ENCODE data around the gene RPS6KB2. TPM values are rescaled to one million over a fixed set of nuclear protein-coding genes. Genes with fewer than 3 reads are reported as not detected.
"Not testable (repeated sequence)": the region's sequence is repeated elsewhere in the genome, so short reads cannot be mapped to it uniquely, and the experiment has no call there.

RPS6KB2 gene
- total RNA-seq, 4 donors from 2014 or later = 25.6 to 45.0 (median 30.7) TPM

DNA sequence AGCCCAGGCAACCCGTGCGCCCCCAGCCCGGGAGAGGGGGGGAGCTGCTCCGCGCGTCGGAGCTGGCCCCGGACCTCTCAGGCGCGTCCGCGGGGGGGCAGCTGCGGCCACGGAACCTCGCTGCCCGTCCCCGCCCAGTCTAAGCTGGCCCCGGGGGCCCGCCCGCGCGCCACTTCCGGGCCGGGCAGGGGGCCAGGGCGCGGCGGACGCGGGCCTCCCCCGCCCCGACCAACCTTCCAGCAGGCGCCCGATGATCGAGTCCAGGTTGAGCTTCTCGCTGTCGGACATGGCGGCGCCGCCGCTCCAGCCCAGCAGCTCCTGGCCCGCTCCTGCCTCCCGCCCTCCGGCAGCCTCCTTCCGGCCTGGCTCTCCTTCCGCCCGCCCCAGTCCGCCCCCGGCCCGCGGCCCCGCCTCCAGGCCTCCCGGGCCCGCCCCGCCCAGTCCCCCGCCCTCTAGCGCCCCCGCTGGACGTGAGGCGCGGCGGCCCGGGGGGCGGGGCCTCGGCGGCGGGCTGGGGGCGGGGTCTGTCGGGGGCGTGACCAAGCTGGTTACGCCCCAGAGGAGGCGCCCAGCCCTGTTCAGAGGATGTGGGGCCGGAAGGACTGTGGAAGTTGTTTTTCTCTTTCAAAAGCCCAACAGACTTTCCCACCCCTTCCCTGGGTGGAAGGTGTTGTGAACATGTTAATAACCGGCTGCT lies 26.7 kb upstream of the RPS6KB2 start, which contains the start of gene PPP1CA:
PPP1CA (minus strand) TSS at position 364 of the 697 bp plus-strand sequence; CDS start at position 288, 76 bp downstream.
- peaks cover 0 to 7% of the 10 kb centered on the region in 2 donors for H3K4me1 ChIP-seq
- H3K36me3 ChIP-seq = no peaks in the 10 kb centered on the region
- intact Hi-C loops (cut with DNase I; ENCODE audit: low total_unique reads) = no loop called here
- peak; percentile 89 to 92 for DNase-seq
- H3K27ac ChIP-seq = peak within 1 kb of the TSS; percentile 83 to 88
- peak within 1 kb of the TSS; percentile 59 to 74 for H3K4me3 ChIP-seq
- peak in 2 of 4 experiments; percentile 46 to 59 for TF ChIP-seq CTCF (IDR thresholded peaks at IDR 0.05)
- TF ChIP-seq POLR2A (IDR thresholded peaks at IDR 0.05) = peak; percentile 46 to 84
- H3K9me3 ChIP-seq = no peaks in the 10 kb centered on the region
- no peaks in the 10 kb centered on the region for H3K27me3 ChIP-seq

DNA sequence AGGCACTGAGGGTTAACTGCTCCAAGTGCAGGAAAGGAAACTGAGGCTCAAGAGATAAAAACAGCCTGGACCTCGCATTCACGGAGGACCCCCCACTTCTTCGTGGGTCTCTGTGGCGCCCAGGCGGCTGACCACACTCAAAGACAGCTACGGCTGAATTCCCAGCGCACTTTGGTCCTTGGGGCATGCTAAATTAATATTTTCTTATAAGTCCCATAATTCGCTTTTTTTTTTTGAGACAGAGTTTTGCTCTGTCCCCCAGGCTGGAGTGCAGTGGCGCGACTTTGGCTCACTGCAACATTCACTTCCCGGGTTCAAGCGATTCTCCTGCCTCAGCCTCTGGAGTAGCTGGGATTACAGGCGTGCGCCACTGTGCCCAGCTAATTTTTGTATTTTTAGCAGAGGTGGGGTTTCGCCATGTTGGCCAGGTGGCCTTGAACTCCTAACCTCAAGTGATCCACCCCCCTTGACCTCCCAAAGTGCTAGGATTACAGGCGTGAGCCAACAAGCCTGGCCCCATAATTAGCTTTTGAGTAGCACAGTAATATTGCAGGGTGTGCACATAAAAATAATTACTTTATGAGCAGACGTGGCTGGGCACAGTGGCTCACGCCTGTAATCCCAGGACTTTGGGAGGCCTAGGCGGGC lies 26.0 kb upstream of the RPS6KB2 start:
- H3K36me3 ChIP-seq; H3K4me1 ChIP-seq; intact Hi-C loops (cut with DNase I; ENCODE audit: low total_unique reads); H3K9me3 ChIP-seq; DNase-seq; H3K27me3 ChIP-seq: not testable (repeated sequence)
- Histone ChIP-seq H3K4me3 (peak overlapping the region; percentile 17 to 74), H3K27ac (peak overlapping the region; percentile 60 to 88)
- TF ChIP-seq CTCF (IDR thresholded peaks at IDR 0.05) = peak in 2 of 4 experiments; percentile 4 to 5

- H3K36me3 ChIP-seq; H3K9me3 ChIP-seq; H3K27me3 ChIP-seq; intact Hi-C loops (cut with DNase I; ENCODE audit: low total_unique reads); DNase-seq; H3K27ac ChIP-seq; H3K4me1 ChIP-seq; H3K4me3 ChIP-seq: not testable (repeated sequence)
Measured at GRCh38 chr11:67403085-67403484, 25.2 kb upstream of the RPS6KB2 start.

DNA sequence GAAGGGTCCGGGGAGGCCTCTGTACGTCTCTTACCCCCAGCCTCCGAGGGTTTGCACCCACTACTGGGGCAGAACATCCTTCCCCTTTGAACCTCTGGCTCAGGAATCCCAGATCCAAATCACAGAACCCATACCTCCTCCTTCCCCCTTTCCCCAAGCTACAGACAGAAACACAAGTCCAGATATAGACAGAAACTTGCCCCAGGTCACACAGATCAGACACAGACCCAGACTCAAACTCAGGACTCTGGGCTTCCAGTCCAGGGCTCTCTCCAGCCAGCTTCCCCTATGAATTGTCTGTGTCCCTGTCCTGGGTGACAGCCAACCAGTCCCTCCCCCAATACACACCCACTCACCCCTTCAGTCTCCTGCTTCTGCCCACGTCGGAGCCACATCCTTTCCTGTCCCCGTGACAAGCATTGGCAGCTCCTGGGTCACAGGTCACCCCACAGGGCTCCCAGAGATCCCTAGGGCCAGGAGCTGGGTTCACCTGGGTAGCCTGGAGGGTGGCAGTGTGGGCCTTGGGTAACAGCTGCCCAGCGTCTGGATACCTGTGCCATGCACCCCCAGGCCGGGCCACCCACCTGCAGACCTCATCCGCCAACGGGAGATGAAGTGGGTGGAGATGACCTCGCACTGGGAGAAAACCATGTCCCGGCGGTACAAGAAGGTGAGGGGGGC lies 23.6 kb upstream of the RPS6KB2 start:
- intact Hi-C loops (cut with DNase I; ENCODE audit: low total_unique reads) = no loop called here
- H3K9me3 ChIP-seq = no peaks in the 10 kb centered on the region
- H3K27me3 ChIP-seq = peaks cover 0 to 10% of the 10 kb centered on the region in 2 donors
- no peak for TF ChIP-seq CTCF (IDR thresholded peaks at IDR 0.05)
- TF ChIP-seq POLR2A (IDR thresholded peaks at IDR 0.05) = no peak
- H3K4me1 ChIP-seq = peaks cover 0 to 7% of the 10 kb centered on the region in 2 donors
- DNase-seq = no peak
- H3K36me3 ChIP-seq = no peaks in the 10 kb centered on the region
- no peak overlapping the region for H3K27ac ChIP-seq
- no peak overlapping the region for H3K4me3 ChIP-seq

- Histone ChIP-seq H3K27ac (no peak overlapping the region), H3K27me3 (peaks cover 0 to 16% of the 10 kb centered on the region in 2 donors), H3K36me3 (no peaks in the 10 kb centered on the region), H3K4me1 (peaks cover 0 to 7% of the 10 kb centered on the region in 2 donors), H3K9me3 (no peaks in the 10 kb centered on the region), H3K4me3 (no peak overlapping the region)
- TF ChIP-seq POLR2A (IDR thresholded peaks at IDR 0.05) = no peak
- no peak for TF ChIP-seq CTCF (IDR thresholded peaks at IDR 0.05)
- intact Hi-C loops (cut with DNase I; ENCODE audit: low total_unique reads) = no loop called here
- DNase-seq = no peak
Measured at GRCh38 chr11:67405196-67405567, 23.1 kb upstream of the RPS6KB2 start.

Measured in uterus (tissue), 4 donors.